ACHN (cell line): ENCODE data around the gene AFAP1L2.
"Not testable (repeated sequence)": the region's sequence is repeated elsewhere in the genome, so short reads cannot be mapped to it uniquely, and the experiment has no call there.

ENCODE experiments used
- DNase-seq: peaks from one replicate; pipeline ENCODE4 v3.0.0-alpha.2; 2015
- in situ Hi-C: cut with HindIII; loops from 2 replicates; pipeline ENCODE4 v1.10.0; 2017; ENCODE audit warnings: low sequenced_read_pairs, low pct_ligation_motif_present, low pct_unique_long_range_greater_than_20kb

AFAP1L2 gene

GRCh38 chr10:114347791-114348190, 56.5 kb downstream of the AFAP1L2 start:
- in situ Hi-C loops: no loop called here
- DNase-seq: no peak

- in situ Hi-C loops: no loop called here
- DNase-seq: no peak
These were observed 57.1 kb downstream of the AFAP1L2 start for GRCh38 chr10:114347241-114347640.

DNA sequence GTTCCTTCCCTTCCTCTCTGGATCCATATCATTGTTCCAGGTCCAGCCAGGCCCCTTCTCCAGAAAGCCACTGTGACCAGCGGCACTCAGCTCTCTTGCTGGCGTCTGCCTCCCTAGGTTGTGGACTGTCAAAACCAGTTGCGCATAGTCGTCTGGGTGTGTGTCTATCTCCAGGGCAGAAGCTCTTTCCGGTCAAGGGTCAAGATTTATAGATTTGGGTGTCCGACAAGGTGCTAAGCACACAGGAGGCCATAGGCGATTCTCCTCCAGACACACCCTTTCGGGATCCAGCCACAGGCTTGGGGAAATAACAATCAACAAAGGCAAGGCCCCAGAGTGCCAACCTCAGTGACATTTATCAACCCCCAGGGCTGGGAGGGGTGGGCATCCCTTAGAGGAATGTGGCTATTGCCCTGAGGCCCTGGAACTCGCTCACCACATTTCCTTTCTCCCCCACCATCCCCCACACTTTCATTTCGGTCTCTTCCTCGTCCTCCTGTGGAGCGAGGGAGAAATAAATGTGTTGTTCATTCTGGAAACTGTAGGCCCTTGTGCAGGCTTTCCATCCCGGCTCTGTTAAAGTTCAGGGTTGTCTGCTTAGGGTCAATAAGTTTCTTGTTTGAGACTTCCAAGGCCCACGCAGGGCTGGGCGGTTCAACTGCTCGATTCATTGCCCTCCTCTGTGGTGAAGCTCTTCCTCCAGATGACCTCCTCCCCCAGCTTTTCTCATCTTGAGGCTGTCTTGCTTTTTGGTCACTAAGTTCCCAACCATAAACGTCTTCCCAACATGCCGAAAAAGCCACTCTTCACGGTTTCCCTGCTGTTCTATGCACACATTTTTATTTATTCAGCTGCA, 57.9 kb downstream of the AFAP1L2 start:
- in situ Hi-C loops: no loop called here
- DNase-seq: no peak

DNA sequence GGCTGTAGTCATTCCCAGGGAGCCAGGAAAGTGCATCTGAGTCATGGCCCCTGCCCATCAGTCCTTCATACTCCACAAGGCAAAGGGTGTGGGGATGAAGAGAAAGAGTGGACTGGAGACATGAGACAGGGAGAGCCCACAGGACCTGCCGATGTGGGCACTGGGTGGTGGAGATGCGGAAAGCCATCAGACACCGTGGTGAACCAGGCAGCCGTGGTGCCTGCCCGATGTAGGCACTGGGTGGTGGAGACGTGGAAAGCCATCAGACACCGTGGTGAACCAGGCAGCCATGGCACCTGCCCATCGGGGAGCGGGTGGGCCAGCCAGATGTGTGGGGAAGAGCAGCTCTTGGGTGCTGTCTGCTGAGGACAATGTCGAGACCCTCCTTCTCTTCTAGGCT, 58.6 kb downstream of the AFAP1L2 start:
- in situ Hi-C loops: no loop called here
- DNase-seq: no peak

GRCh38 chr10:114343623-114344505, 60.4 kb downstream of the AFAP1L2 start:
- in situ Hi-C loops: no loop called here
- no peak for DNase-seq

DNA sequence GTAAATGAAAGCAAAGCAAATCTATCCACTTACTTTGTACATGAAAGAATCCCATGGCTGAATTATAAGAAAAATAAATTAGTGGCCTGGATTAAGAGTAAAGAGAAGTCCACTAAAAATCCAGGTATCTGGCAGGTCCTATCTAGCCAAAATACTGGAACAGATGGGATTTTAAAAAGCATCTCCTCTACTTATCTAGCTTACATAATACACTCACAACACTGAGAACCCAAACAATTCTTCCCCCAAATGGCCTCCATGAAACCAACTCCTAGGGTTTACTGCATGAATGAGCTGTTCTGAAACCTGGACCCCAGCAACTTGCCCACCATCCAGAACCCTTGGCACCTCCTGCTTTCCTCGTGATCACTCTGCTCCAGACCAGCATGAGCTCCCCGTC, 61.3 kb downstream of the AFAP1L2 start:
- in situ Hi-C loops: no loop called here
- no peak for DNase-seq

GRCh38 chr10:114340816-114341215, 63.5 kb downstream of the AFAP1L2 start:
- no peak for DNase-seq
- in situ Hi-C loops: no loop called here

DNA sequence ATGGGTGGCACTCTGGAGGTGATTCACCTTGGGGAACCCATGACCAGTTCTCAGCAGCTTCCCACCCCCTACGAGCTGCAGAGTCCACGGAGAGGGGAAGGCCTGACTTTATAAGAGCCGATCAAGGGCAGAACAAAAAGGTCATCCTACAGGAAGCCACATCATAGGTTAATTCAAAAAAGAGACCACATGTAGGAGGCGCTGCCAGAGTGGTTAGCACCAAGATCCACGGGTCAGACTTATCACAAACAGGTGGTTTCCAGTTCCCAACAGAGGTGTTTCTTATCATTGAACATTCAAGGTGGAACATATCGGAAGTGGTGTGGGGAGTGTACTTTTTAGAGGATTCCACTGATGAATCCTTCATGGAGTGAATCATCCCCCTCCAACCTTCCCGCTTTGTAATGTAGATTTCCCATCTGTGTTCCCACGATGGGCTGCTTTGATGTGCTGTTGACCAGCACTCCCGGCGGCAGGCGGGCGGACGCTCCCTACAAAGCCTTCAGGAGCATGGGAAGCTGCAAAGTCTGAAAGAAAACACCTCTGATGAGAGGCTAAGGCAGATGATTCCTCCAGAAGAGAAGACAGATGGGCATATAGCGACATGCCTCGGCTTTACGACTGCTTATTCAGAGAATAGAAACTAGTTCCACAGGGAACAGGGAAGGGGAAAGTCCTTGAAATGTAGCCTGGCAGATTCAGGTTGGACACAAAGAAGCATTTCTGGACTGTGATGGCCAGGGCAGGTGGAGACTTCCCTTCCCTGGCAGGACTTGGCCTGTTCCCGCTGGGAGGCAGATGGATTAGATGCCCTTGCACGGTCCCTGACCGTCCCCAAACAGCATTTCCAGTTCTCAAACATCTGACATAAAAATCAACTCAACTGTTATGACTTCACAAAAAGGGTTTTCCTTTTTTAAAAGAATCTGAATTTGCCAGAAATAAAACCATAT, 66.5 kb downstream of the AFAP1L2 start:
- DNase-seq: no peak
- in situ Hi-C loops: no loop called here

DNA sequence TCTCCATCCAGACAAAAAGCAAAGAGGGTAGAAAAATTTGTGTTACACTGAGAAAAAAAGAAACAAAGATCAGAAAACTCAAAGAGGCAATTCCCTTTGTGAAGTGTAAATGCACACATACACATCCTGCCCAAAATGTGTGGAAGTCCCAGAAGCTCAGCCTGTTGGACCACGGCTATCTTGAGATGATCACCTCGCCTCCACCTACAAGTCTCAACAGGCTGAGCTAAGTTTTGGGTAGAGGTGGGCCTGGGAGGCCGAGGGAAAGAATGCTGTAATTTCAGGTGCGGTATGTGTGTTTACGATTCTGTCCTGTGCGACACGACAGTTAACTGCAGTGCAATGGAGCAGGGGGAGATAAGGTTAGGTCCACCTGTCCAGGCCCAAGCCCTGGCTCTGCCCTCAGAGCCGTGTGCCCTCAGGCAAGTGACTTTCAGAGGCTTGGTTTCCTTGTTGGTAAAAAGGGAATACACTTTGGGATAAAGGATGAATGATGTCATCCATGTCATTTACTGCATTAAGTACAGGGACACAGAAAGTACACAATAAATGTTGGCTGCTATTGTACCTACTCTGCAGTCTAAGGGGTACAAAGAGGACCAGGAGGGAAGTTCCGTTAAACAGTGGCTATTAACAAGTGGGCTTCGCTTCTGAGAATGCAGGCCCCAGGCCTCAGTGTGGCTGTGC, 67.3 kb downstream of the AFAP1L2 start:
- no peak for DNase-seq
- in situ Hi-C loops: no loop called here

DNA sequence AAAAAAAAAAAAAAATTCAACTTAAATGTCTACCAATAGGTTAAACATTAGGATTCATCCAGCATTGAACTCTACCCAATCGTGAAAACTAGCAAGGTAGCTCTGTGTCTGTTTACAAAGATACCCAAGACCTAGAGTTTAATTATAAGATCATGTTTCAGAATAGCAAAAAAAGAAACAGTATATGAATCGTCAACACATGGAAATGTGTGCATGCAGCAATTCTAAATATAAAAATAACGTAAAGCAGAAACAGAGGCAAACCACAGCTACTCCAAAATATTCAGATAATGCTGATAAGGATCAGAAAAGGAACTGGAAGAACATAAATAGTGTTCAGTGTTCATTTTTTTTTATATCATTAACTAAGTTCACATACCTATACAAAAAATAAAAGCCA, 68.7 kb downstream of the AFAP1L2 start:
- in situ Hi-C loops: no loop called here
- DNase-seq: no peak

GRCh38 chr10:114334301-114334700, 70.0 kb downstream of the AFAP1L2 start:
- in situ Hi-C loops: no loop called here
- no peak for DNase-seq

- DNase-seq, in situ Hi-C loops: not testable (repeated sequence)
These were observed 70.9 kb downstream of the AFAP1L2 start for GRCh38 chr10:114333441-114333840.

DNA sequence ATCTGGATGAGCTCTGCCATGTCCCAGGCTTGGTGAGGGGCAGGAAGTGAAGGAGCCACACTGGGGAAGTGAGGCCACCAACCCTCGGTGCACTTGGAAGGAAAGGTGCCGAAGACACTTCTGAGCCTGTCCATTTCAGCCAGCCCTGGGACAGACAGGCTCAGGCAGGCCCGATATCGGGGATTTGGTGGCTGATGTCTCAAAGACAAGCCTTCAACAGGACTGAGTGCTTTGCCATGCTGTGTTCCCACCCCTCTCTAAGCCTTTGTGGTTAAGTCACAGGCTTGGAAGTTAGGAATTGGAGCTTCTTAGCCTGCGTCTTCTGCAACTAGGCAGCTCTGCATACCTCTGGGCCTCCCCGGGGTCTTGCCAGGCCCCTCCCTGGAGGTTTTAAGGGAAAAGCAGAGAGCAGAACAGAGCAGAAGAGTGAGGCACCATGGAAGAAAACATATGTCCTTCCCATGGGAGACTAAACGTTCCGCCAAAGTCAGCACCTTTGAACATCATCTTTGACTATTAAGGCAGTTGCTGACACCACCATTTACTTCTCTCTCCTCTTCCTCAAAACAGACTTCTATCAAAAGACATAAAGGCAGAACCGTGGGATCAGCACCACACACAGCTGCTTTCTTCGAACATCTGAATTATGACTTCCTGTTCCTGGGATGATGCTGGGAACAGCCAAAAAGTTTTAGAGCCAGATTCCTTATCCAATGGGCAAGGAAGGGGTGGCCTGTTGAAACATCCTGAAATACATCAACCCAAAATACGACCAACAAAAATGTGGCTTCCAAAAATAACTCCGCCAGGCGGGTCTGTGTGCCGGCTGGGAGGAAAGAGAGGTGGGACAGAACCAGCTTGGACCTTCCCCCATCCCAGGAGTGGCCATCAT, 71.8 kb downstream of the AFAP1L2 start:
- in situ Hi-C loops: no loop called here

DNA sequence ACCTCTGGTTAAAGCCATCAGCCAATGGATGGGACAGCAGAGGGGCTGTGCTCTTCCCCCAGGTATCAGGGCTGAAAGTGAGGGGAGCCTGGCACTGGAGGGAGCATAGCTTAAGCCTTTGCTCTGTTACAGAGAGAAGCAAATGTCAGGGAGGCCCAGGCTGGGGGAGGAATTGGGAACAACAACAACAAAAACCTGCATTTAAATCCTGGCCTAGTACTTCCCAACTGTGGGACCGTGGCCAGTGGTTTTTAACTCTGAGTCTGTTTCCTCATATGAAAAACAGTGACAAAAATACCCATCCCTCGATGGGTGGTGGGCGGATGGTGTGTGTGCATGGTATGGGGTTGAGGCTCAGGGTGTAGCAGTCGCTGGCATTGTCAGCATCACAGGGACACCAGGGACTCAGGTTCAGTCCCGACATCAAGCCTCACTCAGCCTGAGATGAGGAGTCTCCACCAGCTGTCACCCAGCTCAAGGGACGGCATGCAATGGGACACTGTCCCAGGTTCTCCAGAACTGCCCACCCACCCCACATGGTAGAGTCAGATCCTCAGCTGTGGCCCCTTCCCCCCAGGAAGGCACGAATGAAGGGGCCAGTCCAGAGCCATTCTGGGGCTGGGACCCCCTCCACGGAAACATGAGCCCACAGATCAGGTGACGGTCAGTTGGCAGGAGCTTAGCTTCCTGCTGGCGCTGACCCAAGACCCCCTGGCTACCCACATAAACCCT, 74.5 kb downstream of the AFAP1L2 start:
- in situ Hi-C loops: no loop called here
- DNase-seq: no peak

More for the DNA sequence above, 71.8 kb downstream of the AFAP1L2 start:
- DNase-seq: no peak

DNA sequence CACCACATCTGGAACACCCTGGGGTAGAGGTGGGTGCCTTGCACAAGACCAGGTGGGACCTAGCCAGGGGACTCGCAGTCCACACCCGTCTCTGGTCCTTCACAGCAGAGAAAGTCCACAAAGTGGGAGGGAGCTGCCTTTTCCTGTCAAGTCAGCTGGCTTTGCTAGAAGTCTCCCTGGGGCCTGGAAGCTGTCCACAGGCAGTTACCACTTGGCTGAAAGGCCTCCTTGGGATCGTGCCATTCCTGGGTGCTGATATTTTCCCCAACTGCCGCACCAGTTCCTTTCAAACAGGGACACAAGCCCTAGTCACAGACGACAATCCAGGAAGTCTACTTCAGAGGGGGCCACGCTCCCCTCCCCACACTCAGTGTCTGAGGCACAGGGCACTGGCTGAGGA, 75.4 kb downstream of the AFAP1L2 start:
- no peak for DNase-seq
- in situ Hi-C loops: no loop called here

DNA sequence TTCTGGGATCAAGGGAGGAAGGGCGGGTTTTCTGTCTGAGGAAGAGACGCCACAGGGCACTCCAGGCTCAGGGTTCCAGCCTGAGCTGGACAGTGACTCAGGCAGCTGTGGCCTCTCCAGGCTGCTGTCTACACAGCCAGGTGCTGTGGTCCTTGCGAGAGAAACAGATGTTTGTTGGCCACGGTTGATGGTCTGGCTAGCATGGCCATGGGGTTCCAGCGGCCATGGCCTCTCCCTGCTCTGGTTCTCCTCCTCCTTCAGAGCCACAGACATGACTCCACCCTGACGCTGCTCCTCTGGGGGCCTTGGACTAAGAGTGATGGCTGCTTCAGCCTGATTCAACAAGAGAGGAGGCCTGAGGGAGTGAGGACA, 75.9 kb downstream of the AFAP1L2 start:
- in situ Hi-C loops: no loop called here
- DNase-seq: no peak
